Lower leg skin (tissue), 4 donors: ENCODE results near the gene FZD1. TPM values are rescaled to one million over a fixed set of nuclear protein-coding genes. Genes with fewer than 3 reads are reported as not detected.

Source experiments
- DNase-seq, 2 donors: peaks; one replicate each; pipeline ENCODE4 v3.0.0-alpha.2; 2019; ENCODE audit warnings: low spot score in 2 of 2
- H3K4me3 ChIP-seq: fragments of 200-600 bp; sonication (generic); 2 replicates; pipeline ENCODE4 v1.5.1; 2017; ENCODE audit warnings: mild to moderate bottlenecking, low read depth; ENCODE audit not compliant: poor library complexity, severe bottlenecking
- POLR2A ChIP-seq, 2 donors: fragments of 450-650 bp; IDR thresholded peaks; one replicate each; pipeline ENCODE4 v1.6.1; 2016 to 2017; ENCODE audit warnings: antibody characterized with exemption in 2 of 2, mild to moderate bottlenecking in 1 of 2, moderate library complexity in 1 of 2
- WGBS, 2 donors: methylation state at CpG; one replicate each; pipeline ENCODE4 v1.1.5; 2018; 5-methylcytosine and 5-hydroxymethylcytosine counted together
- intact Hi-C: fragments of 100-400 bp; cut with DNase I; formaldehyde crosslinking; loops from one replicate; pipeline ENCODE4 v1.15.0; 2023; ENCODE audit warnings: low total_unique reads
- total RNA-seq, 4 donors: library from RNA; depleted of rRNA; stranded (reverse); fragments of >200 nt; gene quantifications; one replicate each; pipeline ENCODE4 v1.1.0, GENCODE V29; 2016
- TF ChIP-seq, protein P1 (sequence below), 3 donors: fragments of 450-650 bp; IDR thresholded peaks; one replicate each; pipeline ENCODE4 v1.5.1; 2016; ENCODE audit warnings: antibody characterized with exemption in 3 of 3, mild to moderate bottlenecking in 3 of 3, moderate library complexity in 2 of 3

Gene FZD1
- total RNA-seq, 4 donors from 2014 or later: 18.7 to 55.1 (median 33.9) TPM

- intact Hi-C loops: no loop called here
- WGBS, 2 donors: 92 to 94% methylated on average over 4 of the region's 4 CpGs
- TF ChIP-seq, protein P1, sequence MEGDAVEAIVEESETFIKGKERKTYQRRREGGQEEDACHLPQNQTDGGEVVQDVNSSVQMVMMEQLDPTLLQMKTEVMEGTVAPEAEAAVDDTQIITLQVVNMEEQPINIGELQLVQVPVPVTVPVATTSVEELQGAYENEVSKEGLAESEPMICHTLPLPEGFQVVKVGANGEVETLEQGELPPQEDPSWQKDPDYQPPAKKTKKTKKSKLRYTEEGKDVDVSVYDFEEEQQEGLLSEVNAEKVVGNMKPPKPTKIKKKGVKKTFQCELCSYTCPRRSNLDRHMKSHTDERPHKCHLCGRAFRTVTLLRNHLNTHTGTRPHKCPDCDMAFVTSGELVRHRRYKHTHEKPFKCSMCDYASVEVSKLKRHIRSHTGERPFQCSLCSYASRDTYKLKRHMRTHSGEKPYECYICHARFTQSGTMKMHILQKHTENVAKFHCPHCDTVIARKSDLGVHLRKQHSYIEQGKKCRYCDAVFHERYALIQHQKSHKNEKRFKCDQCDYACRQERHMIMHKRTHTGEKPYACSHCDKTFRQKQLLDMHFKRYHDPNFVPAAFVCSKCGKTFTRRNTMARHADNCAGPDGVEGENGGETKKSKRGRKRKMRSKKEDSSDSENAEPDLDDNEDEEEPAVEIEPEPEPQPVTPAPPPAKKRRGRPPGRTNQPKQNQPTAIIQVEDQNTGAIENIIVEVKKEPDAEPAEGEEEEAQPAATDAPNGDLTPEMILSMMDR (IDR thresholded peaks at IDR 0.05): no peak
- TF ChIP-seq POLR2A (IDR thresholded peaks at IDR 0.05): no peak
- H3K4me3 ChIP-seq: no peak overlapping the region
- no peak for DNase-seq
Measured at GRCh38 chr7:91320366-91321078, 56.3 kb downstream of the FZD1 start.
